Esophagus muscularis mucosa (tissue), 4 donors: ENCODE measurements around the gene NUP93. TPM values are rescaled to one million over a fixed set of nuclear protein-coding genes. Genes with fewer than 3 reads are reported as not detected.

Experiments used
- DNase-seq: peaks from one replicate; pipeline ENCODE4 v3.0.0-alpha.2; 2017; ENCODE audit errors: extremely low spot score
- H3K27ac ChIP-seq, 4 donors: fragments of 200-600 bp; sonication (generic); replicated peaks in 1 of 4; 1 replicate in 3 of 4; 2 replicates in 1 of 4; pipeline ENCODE4 v1.5.1; 2016 to 2019; ENCODE audit warnings: mild to moderate bottlenecking in 1 of 4
- H3K27me3 ChIP-seq, 4 donors: fragments of 200-600 bp; sonication (generic); one replicate each; pipeline versions ENCODE4 v1.5.1 to v1.6.0; 2016 to 2019
- H3K36me3 ChIP-seq, 4 donors: fragments of 200-600 bp; sonication (generic); one replicate each; pipeline ENCODE4 v1.5.1; 2016 to 2019
- H3K4me1 ChIP-seq, 4 donors: fragments of 200-600 bp; sonication (generic); one replicate each; pipeline ENCODE4 v1.5.1; 2016 to 2019
- H3K4me3 ChIP-seq, 4 donors: fragments of 200-600 bp; sonication (generic); 1 replicate in 2 of 4; 2 replicates in 2 of 4; pipeline ENCODE4 v1.5.1; 2016 to 2019; ENCODE audit warnings: mild to moderate bottlenecking in 4 of 4, moderate library complexity in 1 of 4
- H3K9me3 ChIP-seq, 4 donors: fragments of 200-600 bp; sonication (generic); 1 replicate in 3 of 4; 2 replicates in 1 of 4; pipeline ENCODE4 v1.5.1; 2016 to 2019
- EP300 ChIP-seq: sonication (generic); formaldehyde crosslinking; IDR thresholded peaks from one replicate; pipeline ENCODE4 v1.6.1; 2017; ENCODE audit warnings: antibody characterized with exemption
- POLR2A ChIP-seq: fragments of 450-650 bp; IDR thresholded peaks from one replicate; pipeline ENCODE4 v1.6.1; 2017; ENCODE audit warnings: antibody characterized with exemption, moderate library complexity, mild to moderate bottlenecking, low read depth
- POLR2AphosphoS5 ChIP-seq, 2 donors: sonication (generic); formaldehyde crosslinking; IDR thresholded peaks; one replicate each; pipeline ENCODE4 v1.6.1; 2017; ENCODE audit warnings: antibody characterized with exemption in 2 of 2
- WGBS: methylation state at CpG from one replicate; pipeline ENCODE4 v1.1.5; 2018; 5-methylcytosine and 5-hydroxymethylcytosine counted together
- intact Hi-C: fragments of 100-400 bp; cut with DNase I; formaldehyde crosslinking; loops from one replicate; pipeline ENCODE4 v1.15.1; 2023
- total RNA-seq, 4 donors: library from RNA; depleted of rRNA; stranded (reverse); fragments of >200 nt; gene quantifications; one replicate each; pipeline versions ENCODE4 v1.1.0 to v1.2.1, GENCODE V29; 2016
- TF ChIP-seq, protein P1 (sequence below), 3 experiments: fragments of 200-600 bp in 2 of 3; fragments of 450-650 bp in 1 of 3; sonication (generic) in 2 of 3; IDR thresholded peaks; one replicate each; pipeline ENCODE4 v1.5.1; 2017 to 2019; ENCODE audit warnings: antibody characterized with exemption in 3 of 3, mild to moderate bottlenecking in 2 of 3, moderate library complexity in 1 of 3

Gene NUP93
- total RNA-seq, 4 donors from 2014 or later = 34.0 to 47.5 (median 36.5) TPM

DNA sequence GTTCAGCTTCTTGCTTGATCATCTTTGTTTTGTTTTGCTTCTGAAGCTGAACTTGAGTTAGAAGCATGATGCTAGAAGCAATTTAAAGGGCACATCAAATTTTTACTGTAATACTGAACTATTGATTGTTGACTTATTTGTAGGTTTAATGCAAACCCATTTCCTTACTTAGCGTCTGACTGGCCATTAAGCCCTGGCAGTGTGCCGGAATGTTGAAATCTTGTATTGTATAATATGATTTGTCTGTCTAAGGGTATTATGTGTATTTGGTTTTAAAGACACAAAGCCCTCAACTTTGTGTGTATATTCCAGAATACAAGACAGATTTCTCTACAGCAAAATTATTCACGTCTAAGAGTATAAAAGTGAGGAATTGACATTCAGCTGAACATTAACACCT, 39.7 kb downstream of the NUP93 start:
- no peak for DNase-seq
- no peak overlapping the region for H3K4me3 ChIP-seq
- H3K36me3 ChIP-seq = peaks cover 0 to 11% (median 0%) of the 10 kb centered on the region in 4 donors
- no peak for TF ChIP-seq POLR2A
- TF ChIP-seq, protein P1, sequence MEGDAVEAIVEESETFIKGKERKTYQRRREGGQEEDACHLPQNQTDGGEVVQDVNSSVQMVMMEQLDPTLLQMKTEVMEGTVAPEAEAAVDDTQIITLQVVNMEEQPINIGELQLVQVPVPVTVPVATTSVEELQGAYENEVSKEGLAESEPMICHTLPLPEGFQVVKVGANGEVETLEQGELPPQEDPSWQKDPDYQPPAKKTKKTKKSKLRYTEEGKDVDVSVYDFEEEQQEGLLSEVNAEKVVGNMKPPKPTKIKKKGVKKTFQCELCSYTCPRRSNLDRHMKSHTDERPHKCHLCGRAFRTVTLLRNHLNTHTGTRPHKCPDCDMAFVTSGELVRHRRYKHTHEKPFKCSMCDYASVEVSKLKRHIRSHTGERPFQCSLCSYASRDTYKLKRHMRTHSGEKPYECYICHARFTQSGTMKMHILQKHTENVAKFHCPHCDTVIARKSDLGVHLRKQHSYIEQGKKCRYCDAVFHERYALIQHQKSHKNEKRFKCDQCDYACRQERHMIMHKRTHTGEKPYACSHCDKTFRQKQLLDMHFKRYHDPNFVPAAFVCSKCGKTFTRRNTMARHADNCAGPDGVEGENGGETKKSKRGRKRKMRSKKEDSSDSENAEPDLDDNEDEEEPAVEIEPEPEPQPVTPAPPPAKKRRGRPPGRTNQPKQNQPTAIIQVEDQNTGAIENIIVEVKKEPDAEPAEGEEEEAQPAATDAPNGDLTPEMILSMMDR (IDR thresholded peaks at IDR 0.05) = no peak
- TF ChIP-seq POLR2AphosphoS5 (IDR thresholded peaks at IDR 0.05) = no peak
- TF ChIP-seq EP300 = no peak
- no peaks in the 10 kb centered on the region for H3K9me3 ChIP-seq
- intact Hi-C loops = no loop called here
- H3K27me3 ChIP-seq = no peaks in the 10 kb centered on the region
- peaks cover 4 to 43% (median 29%) of the 10 kb centered on the region in 4 donors for H3K4me1 ChIP-seq
- H3K27ac ChIP-seq = no peak overlapping the region
- 67% methylated on average over 3 of the region's 3 CpGs for WGBS

DNA sequence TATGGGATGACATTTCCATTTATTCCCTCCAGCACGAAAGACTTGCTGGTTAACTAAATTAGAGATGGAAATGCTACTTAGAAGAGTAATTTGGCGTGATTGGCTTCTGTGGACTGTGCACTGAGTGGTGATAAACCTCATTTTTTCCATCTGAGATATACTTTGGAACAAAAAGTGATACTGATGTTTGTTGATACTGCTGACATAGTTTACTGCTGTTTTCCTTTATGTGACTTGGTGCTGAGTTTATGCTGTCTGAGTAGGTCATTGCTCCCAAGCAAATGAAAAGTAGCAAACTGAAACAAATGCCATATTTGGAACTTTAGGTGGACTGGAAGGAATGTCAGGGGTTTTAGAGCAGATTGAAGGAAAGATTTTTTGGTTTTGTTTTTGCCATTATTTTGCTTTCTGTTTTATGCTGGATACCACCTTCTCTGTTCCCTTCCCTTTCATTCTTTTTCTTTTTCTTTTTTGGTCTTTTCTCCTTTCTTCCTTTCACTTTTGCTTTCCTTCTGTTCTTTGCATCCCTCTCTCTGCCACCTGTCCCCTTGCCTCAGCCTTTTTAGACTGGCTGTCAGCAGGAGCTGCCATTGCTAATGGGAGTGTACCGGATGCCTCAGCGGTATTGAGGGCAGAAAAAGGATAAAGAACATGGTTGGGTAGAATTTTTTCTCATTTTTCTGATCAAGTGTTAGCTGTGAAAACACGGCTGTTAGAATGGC, 41.8 kb downstream of the NUP93 start:
- Histone ChIP-seq H3K36me3 (peaks cover 0 to 5% (median 0%) of the 10 kb centered on the region in 4 donors), H3K4me1 (peaks cover 8 to 51% (median 38%) of the 10 kb centered on the region in 4 donors), H3K4me3 (no peak overlapping the region), H3K27ac (peak overlapping the region in 1 of 4 donors; percentile 11), H3K27me3 (no peaks in the 10 kb centered on the region), H3K9me3 (no peaks in the 10 kb centered on the region)
- TF ChIP-seq, protein P1 (IDR thresholded peaks at IDR 0.05) = no peak
- TF ChIP-seq POLR2AphosphoS5 (IDR thresholded peaks at IDR 0.05) (no peak), EP300 (no peak), POLR2A (no peak)
- no peak for DNase-seq
- intact Hi-C loops = no loop called here
- 84% methylated on average over 5 of the region's 5 CpGs for WGBS

DNA sequence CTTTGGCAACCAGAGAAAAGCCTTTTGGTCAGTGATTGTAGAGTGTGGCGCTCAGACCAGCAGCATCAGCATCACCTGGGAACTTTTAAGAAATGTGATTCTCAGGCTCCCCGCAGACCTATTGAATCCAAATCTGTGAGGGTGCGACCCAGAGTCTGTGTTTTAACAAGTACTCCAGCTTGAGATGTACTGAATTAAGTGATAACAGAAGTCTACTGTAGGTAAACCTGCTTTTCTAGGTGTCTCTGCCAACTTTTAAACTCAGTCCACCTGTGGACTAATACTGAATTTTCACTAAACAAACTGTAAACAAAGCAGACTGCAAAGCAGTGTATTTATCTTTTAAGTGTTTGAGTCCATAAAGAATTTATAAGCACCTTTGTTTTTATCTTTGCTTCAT, 43.6 kb downstream of the NUP93 start:
- no peaks in the 10 kb centered on the region for H3K36me3 ChIP-seq
- no peaks in the 10 kb centered on the region for H3K27me3 ChIP-seq
- H3K4me1 ChIP-seq = peaks cover 5 to 48% (median 35%) of the 10 kb centered on the region in 4 donors
- H3K4me3 ChIP-seq = no peak overlapping the region
- intact Hi-C loops = no loop called here
- H3K9me3 ChIP-seq = no peaks in the 10 kb centered on the region
- 100% methylated on average over 3 of the region's 3 CpGs for WGBS
- no peak overlapping the region for H3K27ac ChIP-seq
- TF ChIP-seq POLR2AphosphoS5 (IDR thresholded peaks at IDR 0.05) = no peak
- TF ChIP-seq POLR2A = no peak
- TF ChIP-seq EP300 = no peak
- TF ChIP-seq, protein P1 (IDR thresholded peaks at IDR 0.05) = no peak
- no peak for DNase-seq

DNA sequence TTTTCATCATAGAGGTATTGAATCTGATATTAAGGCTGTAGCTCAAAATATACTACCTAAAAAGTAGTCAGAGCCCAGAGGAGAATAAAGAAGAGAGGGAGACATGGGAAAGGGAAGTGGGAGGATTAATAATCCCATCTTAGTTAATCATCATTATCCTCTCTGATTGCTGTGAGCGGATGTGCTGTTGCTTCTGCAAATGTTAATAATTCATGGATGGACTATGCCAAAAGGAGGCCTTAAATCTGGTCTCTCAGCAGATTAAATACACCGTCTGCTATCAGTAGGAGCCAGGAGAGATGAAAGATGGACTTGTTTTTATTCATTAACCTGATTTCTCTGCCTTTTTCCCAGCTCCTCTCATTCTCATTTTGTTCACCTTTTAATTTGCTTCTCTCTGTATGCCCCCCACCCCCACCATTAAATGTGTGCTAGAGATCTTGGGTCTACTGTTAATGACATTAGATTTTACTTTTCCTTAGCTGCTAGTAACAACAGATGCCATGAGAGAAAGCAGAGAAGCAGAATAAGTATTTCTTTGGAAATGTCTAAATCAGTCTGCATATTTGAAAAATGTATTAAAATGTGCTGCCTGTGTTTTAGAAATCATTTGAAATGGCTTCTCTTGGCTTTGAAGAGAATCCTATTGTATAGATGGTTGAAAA, 44.2 kb downstream of the NUP93 start:
- Histone ChIP-seq H3K27ac (no peak overlapping the region), H3K27me3 (no peaks in the 10 kb centered on the region), H3K4me1 (peaks cover 5 to 48% (median 38%) of the 10 kb centered on the region in 4 donors), H3K4me3 (no peak overlapping the region), H3K9me3 (no peaks in the 10 kb centered on the region), H3K36me3 (no peaks in the 10 kb centered on the region)
- intact Hi-C loops = no loop called here
- no peak for DNase-seq
- WGBS = 96% methylated on average over 2 of the region's 2 CpGs
- TF ChIP-seq, protein P1 (IDR thresholded peaks at IDR 0.05) = no peak
- no peak for TF ChIP-seq POLR2AphosphoS5 (IDR thresholded peaks at IDR 0.05)
